HG02840 (cell line): ENCODE measurements around the gene CASP7.
"Not testable (repeated sequence)": the region's sequence is repeated elsewhere in the genome, so short reads cannot be mapped to it uniquely, and the experiment has no call there.

Experiments
- ATAC-seq: cut with Tn5 transposase; IDR thresholded peaks from one replicate; pipeline ENCODE4 v1.9.1; 2021; ENCODE audit warnings: mild to moderate bottlenecking, moderate library complexity, moderate number of reproducible peaks; ENCODE audit not compliant: unreplicated experiment, low FRiP score

The CASP7 gene

GRCh38 chr10:113746217-113746957, 66.7 kb downstream of the CASP7 start:
- no peak for ATAC-seq

DNA sequence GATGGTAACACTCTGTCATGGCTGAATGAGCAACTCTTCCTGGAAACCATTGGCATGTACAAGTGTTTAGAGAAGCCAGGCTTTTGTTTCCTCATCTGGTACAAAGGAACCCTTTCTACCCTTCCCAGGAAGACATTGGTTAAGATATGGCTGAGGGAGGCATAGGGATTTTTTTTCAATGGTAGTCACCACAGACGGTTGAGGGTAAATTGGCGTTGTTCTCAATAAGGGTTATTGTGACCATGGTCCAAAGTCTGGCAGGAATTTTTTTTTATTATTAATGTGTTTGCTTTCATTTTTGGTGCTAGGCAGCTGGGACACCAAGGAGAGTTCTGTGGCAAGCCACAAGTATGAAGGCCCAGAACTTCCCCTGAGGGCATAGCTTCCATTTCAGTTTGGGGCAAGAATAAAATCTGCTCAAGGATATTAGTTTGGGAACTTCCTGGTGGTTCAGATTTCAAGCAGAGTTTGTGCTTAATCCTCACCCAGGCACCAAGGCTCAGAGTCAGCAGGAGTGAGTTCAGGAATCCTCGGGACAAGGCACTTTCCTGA, 71.5 kb downstream of the CASP7 start, which contains the start of gene PLEKHS1:
Gene PLEKHS1, plus strand, starts transcription at position 502 of the 552 bp plus-strand sequence. CDS start 3,596 bp downstream, outside the sequence.
- no peak for ATAC-seq

GRCh38 chr10:113752553-113752952, 72.8 kb downstream of the CASP7 start:
- no peak for ATAC-seq

GRCh38 chr10:113753020-113753692, 73.4 kb downstream of the CASP7 start:
- no peak for ATAC-seq

- ATAC-seq, result no peak
Measured at GRCh38 chr10:113754125-113754524, 74.4 kb downstream of the CASP7 start.

DNA sequence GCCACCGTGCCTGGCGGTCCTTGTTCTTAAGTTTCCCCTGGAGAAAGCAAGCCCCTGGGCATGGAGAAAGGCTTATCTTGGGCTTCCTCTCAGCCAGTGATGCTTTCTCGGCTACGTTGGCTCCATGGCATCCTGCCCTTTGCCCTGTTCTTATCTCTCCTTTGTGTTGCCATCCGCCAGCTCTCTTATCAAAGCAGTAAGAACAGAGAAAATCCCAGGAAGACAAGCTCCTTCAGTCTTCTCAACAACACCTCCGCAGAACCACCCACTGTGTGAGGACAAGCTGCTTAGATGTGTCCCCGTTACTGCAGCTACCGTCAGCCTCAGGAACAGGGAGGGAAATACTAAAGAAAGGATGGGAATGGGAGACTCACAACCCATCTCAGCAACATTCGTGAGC, 75.1 kb downstream of the CASP7 start:
- no peak for ATAC-seq

DNA sequence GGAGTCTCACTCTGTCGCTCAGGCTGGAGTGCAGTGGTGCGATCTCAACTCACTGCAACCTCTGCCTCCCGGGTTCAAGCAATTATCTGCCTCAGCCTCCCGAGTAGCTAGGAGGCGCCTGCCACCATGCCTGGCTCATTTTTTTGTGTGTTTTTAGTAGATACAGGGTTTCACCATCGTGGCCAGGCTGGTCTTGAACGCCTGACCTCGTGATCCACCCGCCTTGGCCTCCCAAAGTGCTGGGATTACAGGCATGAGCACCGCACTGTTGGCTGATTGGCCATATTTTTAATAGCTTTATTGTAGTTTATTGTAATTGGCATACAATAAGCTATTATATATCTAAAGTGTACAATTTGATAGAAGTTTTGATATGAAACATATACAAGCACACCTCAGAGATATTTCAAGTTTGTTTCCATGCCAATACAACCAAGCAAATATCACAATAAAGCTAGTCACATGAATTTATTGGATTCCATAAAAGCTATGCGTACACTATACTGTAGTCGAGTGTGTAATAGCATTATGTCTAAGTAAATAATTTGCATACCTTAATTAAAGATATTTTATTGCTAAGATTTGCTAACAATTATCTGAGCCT, 77.3 kb downstream of the CASP7 start:
- no peak for ATAC-seq

GRCh38 chr10:113762083-113762482, 82.4 kb downstream of the CASP7 start:
- no peak for ATAC-seq

DNA sequence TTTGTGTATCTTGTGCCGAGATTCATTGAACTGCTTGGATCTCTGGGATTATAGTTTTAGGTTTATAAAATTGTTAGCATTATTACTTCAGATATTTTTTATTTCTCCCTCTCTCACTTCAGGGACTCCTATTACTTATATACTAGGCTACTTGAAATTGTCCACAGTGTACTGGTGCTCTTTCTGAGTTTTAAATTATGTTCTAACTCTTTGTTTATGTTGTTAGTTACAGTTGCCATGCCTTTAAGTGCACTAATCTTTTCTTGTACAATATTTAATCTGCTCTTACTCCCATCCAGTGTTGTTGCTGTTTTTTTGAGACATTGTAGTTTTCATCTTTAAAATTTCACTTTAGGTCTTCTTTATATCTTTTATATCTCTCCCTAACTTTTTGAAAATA, 84.9 kb downstream of the CASP7 start:
- ATAC-seq, result no peak

GRCh38 chr10:113765910-113766309, 86.2 kb downstream of the CASP7 start:
- ATAC-seq, result no peak

DNA sequence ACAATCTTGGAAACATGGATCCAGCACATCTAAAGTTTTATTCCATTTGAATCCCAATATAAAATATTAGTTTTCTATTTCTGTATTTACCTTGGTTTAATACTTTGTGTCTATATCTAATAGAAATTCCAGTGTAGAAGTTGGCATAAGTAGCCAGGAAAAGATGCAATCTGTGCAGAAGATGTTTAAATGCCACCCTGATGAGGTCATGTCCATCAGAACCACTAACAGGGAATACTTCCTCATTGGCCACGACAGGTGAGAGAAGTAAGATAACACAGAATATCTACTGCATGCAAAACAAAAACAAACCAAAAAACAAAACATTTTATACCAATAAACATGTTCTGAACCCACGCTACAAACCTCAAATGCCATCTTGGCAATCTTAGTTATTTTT, 87.5 kb downstream of the CASP7 start:
- ATAC-seq, result no peak

GRCh38 chr10:113770346-113770745, 90.6 kb downstream of the CASP7 start:
- no peak for ATAC-seq

GRCh38 chr10:113771131-113771530, 91.4 kb downstream of the CASP7 start:
- ATAC-seq, result not testable (repeated sequence)

GRCh38 chr10:113775686-113776294, 96.1 kb downstream of the CASP7 start:
- ATAC-seq, result no peak

GRCh38 chr10:113776553-113776952, 96.8 kb downstream of the CASP7 start:
- ATAC-seq, result no peak
